Mesenchymal stem cell (in vitro differentiated cells and primary cell): ENCODE data around the gene ATP6AP2.
A peak's percentile ranks its signal among the peaks of the same experiment; 100 is the strongest.
"Not testable (repeated sequence)": the region's sequence is repeated elsewhere in the genome, so short reads cannot be mapped to it uniquely, and the experiment has no call there.

ENCODE experiments used
- DNase-seq: peaks from one replicate; pipeline ENCODE4 v3.0.0-alpha.2; 2013
- H2AFZ ChIP-seq: one replicate; pipeline ENCODE4 v1.6.1; 2013; ENCODE audit warnings: low read depth, mild to moderate bottlenecking, control low read depth, inconsistent platforms, low read length, moderate library complexity
- H2AK5ac ChIP-seq: 2 replicates; pipeline ENCODE4 v1.6.1; 2013; ENCODE audit warnings: low read length, moderate library complexity, mild to moderate bottlenecking, inconsistent platforms; ENCODE audit not compliant: severe bottlenecking
- H2BK120ac ChIP-seq: one replicate; pipeline ENCODE4 v1.6.1; 2013; ENCODE audit warnings: low read depth, mild to moderate bottlenecking, inconsistent platforms, low read length, moderate library complexity
- H2BK12ac ChIP-seq, 2 experiments: one replicate each; pipeline ENCODE4 v1.6.1; 2013; ENCODE audit warnings: inconsistent platforms in 2 of 2, low read length in 2 of 2, mild to moderate bottlenecking in 2 of 2, moderate library complexity in 2 of 2, control low read depth in 1 of 2
- H2BK15ac ChIP-seq: one replicate; pipeline ENCODE4 v1.6.1; 2013; ENCODE audit warnings: mild to moderate bottlenecking, low read depth, inconsistent platforms; ENCODE audit not compliant: poor library complexity, severe bottlenecking
- H2BK5ac ChIP-seq: 2 replicates; pipeline ENCODE4 v1.6.1; 2013; ENCODE audit warnings: low read depth, mild to moderate bottlenecking, low read length, control low read depth, inconsistent platforms; ENCODE audit not compliant: poor library complexity, severe bottlenecking
- H3K14ac ChIP-seq, 2 experiments: one replicate each; pipeline ENCODE4 v1.6.1; 2013; ENCODE audit warnings: inconsistent platforms in 2 of 2, low read length in 2 of 2, control low read depth in 1 of 2, mild to moderate bottlenecking in 1 of 2, moderate library complexity in 1 of 2
- H3K18ac ChIP-seq, 2 experiments: one replicate each; pipeline ENCODE4 v1.6.1; 2013; ENCODE audit warnings: inconsistent platforms in 2 of 2, low read length in 2 of 2, control low read depth in 1 of 2, low read depth in 1 of 2, mild to moderate bottlenecking in 1 of 2
- H3K23ac ChIP-seq, 2 experiments: one replicate each; pipeline ENCODE4 v1.6.1; 2013; ENCODE audit warnings: inconsistent platforms in 2 of 2, low read length in 2 of 2, mild to moderate bottlenecking in 2 of 2, moderate library complexity in 2 of 2, control low read depth in 1 of 2
- H3K27ac ChIP-seq: 2 replicates; pipeline ENCODE4 v1.5.1; 2013; ENCODE audit warnings: mild to moderate bottlenecking, moderate library complexity, low read length, control low read depth, inconsistent platforms; ENCODE audit not compliant: poor library complexity, severe bottlenecking
- H3K27me3 ChIP-seq, 2 experiments: 2 replicates each; pipeline versions ENCODE4 v1.6.1 to v1.7.0; 2013; ENCODE audit warnings: low read length in 2 of 2, mild to moderate bottlenecking in 2 of 2, moderate library complexity in 2 of 2, control low read depth in 1 of 2, inconsistent platforms in 1 of 2; ENCODE audit not compliant: control insufficient read depth in 1 of 2, insufficient read depth in 1 of 2
- H3K36me3 ChIP-seq, 2 experiments: 2 replicates each; pipeline versions ENCODE4 v1.6.1 to v1.7.0; 2013; ENCODE audit warnings: low read length in 2 of 2, control low read depth in 1 of 2, inconsistent platforms in 1 of 2, low read depth in 1 of 2, mild to moderate bottlenecking in 1 of 2; ENCODE audit not compliant: insufficient read depth in 2 of 2, control insufficient read depth in 1 of 2
- H3K4ac ChIP-seq, 2 experiments: one replicate each; pipeline ENCODE4 v1.6.1; 2013; ENCODE audit warnings: inconsistent platforms in 2 of 2, low read length in 2 of 2, mild to moderate bottlenecking in 2 of 2, moderate library complexity in 2 of 2, control low read depth in 1 of 2, low read depth in 1 of 2
- H3K4me1 ChIP-seq: 2 replicates; pipeline ENCODE4 v1.6.1; 2013; ENCODE audit warnings: low read depth, low read length, control low read depth; ENCODE audit not compliant: control insufficient read depth, insufficient read depth
- H3K4me2 ChIP-seq: 2 replicates; pipeline ENCODE4 v1.6.1; 2013; ENCODE audit warnings: low read length, mild to moderate bottlenecking, inconsistent platforms; ENCODE audit not compliant: poor library complexity, severe bottlenecking
- H3K4me3 ChIP-seq, 2 experiments: 2 replicates each; pipeline versions ENCODE4 v1.5.1 to v1.7.0; 2013; ENCODE audit warnings: low read length in 2 of 2, mild to moderate bottlenecking in 2 of 2, control low read depth in 1 of 2, low read depth in 1 of 2; ENCODE audit not compliant: insufficient read depth in 1 of 2
- H3K79me1 ChIP-seq: replicated peaks from 2 replicates; pipeline ENCODE4 v1.6.1; 2013; ENCODE audit warnings: mild to moderate bottlenecking, control low read depth, low read length, inconsistent platforms; ENCODE audit not compliant: poor library complexity, severe bottlenecking
- H3K9ac ChIP-seq: 2 replicates; pipeline ENCODE4 v1.7.0; 2013; ENCODE audit warnings: mild to moderate bottlenecking, low read length, moderate library complexity
- H3K9me3 ChIP-seq: 2 replicates; pipeline ENCODE4 v1.7.0; 2013; ENCODE audit warnings: mild to moderate bottlenecking, low read length; ENCODE audit not compliant: control insufficient read depth
- H4K8ac ChIP-seq: one replicate; pipeline ENCODE4 v1.6.1; 2013; ENCODE audit warnings: inconsistent platforms, mild to moderate bottlenecking, low read length, moderate library complexity
- H4K91ac ChIP-seq: one replicate; pipeline ENCODE4 v1.6.1; 2013; ENCODE audit warnings: mild to moderate bottlenecking, low read length, inconsistent platforms
- WGBS: methylation state at CpG from one replicate; pipeline ENCODE4 v1.1.7; 2013; ENCODE audit warnings: mixed read lengths; 5-methylcytosine and 5-hydroxymethylcytosine counted together

ATP6AP2 gene

GRCh38 chrX:40570346-40571093 is 10.2 kb upstream of the ATP6AP2 start:
- peaks cover 0 to 65% of the 10 kb centered on the region in 2 experiments for H3K27me3 ChIP-seq
- no peaks in the 10 kb centered on the region for H3K36me3 ChIP-seq
- H3K14ac ChIP-seq: no peak overlapping the region
- H2BK120ac ChIP-seq: no peak overlapping the region
- no peak overlapping the region for H3K9ac ChIP-seq
- H3K79me1 ChIP-seq: no peaks in the 10 kb centered on the region
- H2BK5ac ChIP-seq: no peak overlapping the region
- no peak overlapping the region for H3K4me3 ChIP-seq
- H3K23ac ChIP-seq: no peak overlapping the region
- no peaks in the 10 kb centered on the region for H3K9me3 ChIP-seq
- no peak overlapping the region for H2BK15ac ChIP-seq
- H2BK12ac ChIP-seq: no peak overlapping the region
- no peak overlapping the region for H3K4me2 ChIP-seq
- DNase-seq: no peak
- H2AFZ ChIP-seq: no peak overlapping the region
- no peak overlapping the region for H4K91ac ChIP-seq
- H3K18ac ChIP-seq: no peak overlapping the region
- H3K4ac ChIP-seq: no peak overlapping the region
- H3K27ac ChIP-seq: no peak overlapping the region
- H4K8ac ChIP-seq: no peak overlapping the region
- WGBS: 74% methylated on average over 5 of the region's 10 CpGs
- no peaks in the 10 kb centered on the region for H3K4me1 ChIP-seq
- H2AK5ac ChIP-seq: no peak overlapping the region

GRCh38 chrX:40571164-40571563 is 9.6 kb upstream of the ATP6AP2 start:
- peaks cover 0 to 61% of the 10 kb centered on the region in 2 experiments for H3K27me3 ChIP-seq
- not testable (repeated sequence) for H3K4me2 ChIP-seq, H3K9ac ChIP-seq, H2AFZ ChIP-seq, H4K91ac ChIP-seq, H3K14ac ChIP-seq, H3K36me3 ChIP-seq, H3K79me1 ChIP-seq, H3K4me3 ChIP-seq, H2BK12ac ChIP-seq, H3K4me1 ChIP-seq, H2BK15ac ChIP-seq, H3K27ac ChIP-seq, H3K18ac ChIP-seq, H3K9me3 ChIP-seq, DNase-seq, H3K23ac ChIP-seq, H2BK5ac ChIP-seq, H4K8ac ChIP-seq, H2AK5ac ChIP-seq, H2BK120ac ChIP-seq, H3K4ac ChIP-seq
- WGBS: 85% methylated on average over 5 of the region's 5 CpGs

GRCh38 chrX:40571600-40571999 is 9.2 kb upstream of the ATP6AP2 start:
- Histone ChIP-seq H2AK5ac (no peak overlapping the region), H3K36me3 (no peaks in the 10 kb centered on the region), H2BK5ac (no peak overlapping the region), H3K14ac (no peak overlapping the region), H3K9me3 (no peaks in the 10 kb centered on the region), H3K23ac (no peak overlapping the region), H3K27me3 (peaks cover 0 to 60% of the 10 kb centered on the region in 2 experiments), H3K79me1 (no peaks in the 10 kb centered on the region), H3K18ac (no peak overlapping the region), H2AFZ (no peak overlapping the region), H4K91ac (no peak overlapping the region), H3K27ac (no peak overlapping the region), H3K4me2 (no peak overlapping the region), H3K4ac (no peak overlapping the region), H2BK15ac (no peak overlapping the region), H3K4me1 (no peaks in the 10 kb centered on the region), H2BK120ac (no peak overlapping the region), H2BK12ac (no peak overlapping the region), H4K8ac (no peak overlapping the region), H3K4me3 (no peak overlapping the region), H3K9ac (no peak overlapping the region)
- DNase-seq: no peak
- 90% methylated on average over 2 of the region's 3 CpGs for WGBS

- Histone ChIP-seq H3K4ac (no peak overlapping the region), H3K36me3 (no peaks in the 10 kb centered on the region)
Observed at GRCh38 chrX:40573763-40574162, 7.0 kb upstream of the ATP6AP2 start.

More at GRCh38 chrX:40573763-40574162, 7.0 kb upstream of the ATP6AP2 start:
- WGBS: 67% methylated on average over 1 of the region's 2 CpGs
- Histone ChIP-seq H2BK15ac (no peak overlapping the region), H2BK12ac (no peak overlapping the region), H3K79me1 (no peaks in the 10 kb centered on the region), H3K4me1 (no peaks in the 10 kb centered on the region), H3K4me2 (no peak overlapping the region), H3K9ac (no peak overlapping the region), H3K27me3 (peaks cover 0 to 58% of the 10 kb centered on the region in 2 experiments), H4K8ac (no peak overlapping the region), H3K18ac (no peak overlapping the region), H3K4me3 (no peak overlapping the region), H3K14ac (no peak overlapping the region), H3K9me3 (no peaks in the 10 kb centered on the region), H2BK5ac (no peak overlapping the region), H3K27ac (no peak overlapping the region), H2AFZ (no peak overlapping the region), H2BK120ac (no peak overlapping the region), H2AK5ac (no peak overlapping the region), H4K91ac (no peak overlapping the region), H3K23ac (no peak overlapping the region)
- DNase-seq: peak; percentile 22
